Right cardiac atrium (tissue), 5 donors: ENCODE results near the gene SEMA3B. TPM values are rescaled to one million over a fixed set of nuclear protein-coding genes. Genes with fewer than 3 reads are reported as not detected.

Source experiments
- ATAC-seq, 2 donors: fragments of 200-7000 bp; cut with Tn5 transposase; one replicate each; pipeline versions ENCODE4 v1.8.0 to v1.9.1; 2020; ENCODE audit warnings: moderate library complexity in 2 of 2, mild to moderate bottlenecking in 1 of 2
- DNase-seq, 3 donors: peaks; one replicate each; pipeline ENCODE4 v3.0.0-alpha.2; 2020
- H3K27ac ChIP-seq: one replicate; pipeline ENCODE4 v1.5.1; 2013; ENCODE audit warnings: mild to moderate bottlenecking, low read length, control low read depth, moderate library complexity
- H3K27me3 ChIP-seq: one replicate; pipeline ENCODE4 v1.6.1; 2013; ENCODE audit not compliant: control insufficient read depth, insufficient read depth
- H3K4me1 ChIP-seq: one replicate; pipeline ENCODE4 v1.6.1; 2013; ENCODE audit warnings: low read length; ENCODE audit not compliant: control insufficient read depth, insufficient read depth
- H3K4me3 ChIP-seq: one replicate; pipeline ENCODE4 v1.5.1; 2013; ENCODE audit warnings: low read length, control low read depth
- H3K9me3 ChIP-seq: one replicate; pipeline ENCODE4 v1.6.1; 2013; ENCODE audit warnings: low read length; ENCODE audit not compliant: control insufficient read depth
- WGBS: extraction: QIAGEN DNeasy Blood & Tissue Kit; methylation state at CpG from one replicate; pipeline ENCODE4 v1.1.7; 2013; 5-methylcytosine and 5-hydroxymethylcytosine counted together
- intact Hi-C, 4 donors: fragments of 100-400 bp; cut with DNase I; formaldehyde crosslinking; loops; one replicate each; pipeline versions ENCODE4 v1.11.0 to v1.14.0; 2022 to 2023
- polyA plus RNA-seq: library from polyadenylated mRNA; stranded (reverse); fragments of 200-250 nt; gene quantifications from one replicate; pipeline ENCODE4 v1.2.3, GENCODE V29; 2013
- total RNA-seq, 4 donors: library from RNA; stranded (reverse); fragmentation: NEBNext Ultra II Directional; extraction: Animal tissue kit (Norgen Biotek cat#: 25700); gene quantifications; one replicate each; pipeline ENCODE4 v1.2.1, GENCODE V29; 2021
- donor health status: healthy with polysubstance abuse.
- donor health status: DM: no; HTN: yes; CAD: no.
- donor health status: DM: no; HTN: no; CAD: no.
- donor health status: DM: no; HTN: yes; CAD: no; lungs with severe emphysema.
- donor health status: DM: yes; HTN: yes; CAD: no.

SEMA3B gene
- total and polyA plus RNA-seq, 5 donors, result 19.2 to 35.7 (median 33.0) TPM

- no peak overlapping the region for H3K4me3 ChIP-seq
- H3K27ac ChIP-seq, result no peak overlapping the region
- H3K9me3 ChIP-seq, result no peaks in the 10 kb centered on the region
- peak; percentile 81 to 95 (median 94) for DNase-seq
- peak; percentile 58 to 63 for ATAC-seq
- intact Hi-C loops, result loop anchor here (2.0 to 10.0 kb wide), 6 partner anchors 46 to 148 kb away; partner anchors contain the start of gene GNAT1 (in 1 of the 4)
- 6% methylated on average over 61 of the region's 61 CpGs for WGBS
- H3K4me1 ChIP-seq, result peaks cover 2% of the 10 kb centered on the region
- no peaks in the 10 kb centered on the region for H3K27me3 ChIP-seq
Observed at GRCh38 chr3:50272911-50273688, 4.2 kb downstream of the SEMA3B start.

GRCh38 chr3:50273689-50274065 lies 4.7 kb downstream of the SEMA3B start:
- 56% methylated on average over 31 of the region's 31 CpGs for WGBS
- peaks cover 2% of the 10 kb centered on the region for H3K4me1 ChIP-seq
- intact Hi-C loops, result loop anchor here (2.0 to 10.0 kb wide), 6 partner anchors 46 to 149 kb away; partner anchors contain the start of gene GNAT1 (in 1 of the 4)
- peak in 1 of 2 donors; percentile 1 for ATAC-seq
- no peaks in the 10 kb centered on the region for H3K9me3 ChIP-seq
- no peak overlapping the region for H3K4me3 ChIP-seq
- H3K27ac ChIP-seq, result no peak overlapping the region
- no peaks in the 10 kb centered on the region for H3K27me3 ChIP-seq
- DNase-seq, result peak in 1 of 3 donors; percentile 67

- Histone ChIP-seq H3K4me1 (peaks cover 2% of the 10 kb centered on the region), H3K27me3 (no peaks in the 10 kb centered on the region), H3K4me3 (no peak overlapping the region), H3K27ac (no peak overlapping the region), H3K9me3 (no peaks in the 10 kb centered on the region)
- DNase-seq (peak in 2 of 3 donors; percentile 73 to 79), ATAC-seq (peak in 1 of 2 donors; percentile 20)
- intact Hi-C loops, result loop anchor here (2.0 to 10.0 kb wide), 5 partner anchors 47 to 150 kb away; partner anchors contain the start of gene GNAT1 (in 1 of the 4)
- WGBS, result 29% methylated on average over 26 of the region's 26 CpGs
Observed at GRCh38 chr3:50274371-50275104, 5.6 kb downstream of the SEMA3B start.

GRCh38 chr3:50275141-50275995 lies 6.4 kb downstream of the SEMA3B start:
- 35% methylated on average over 65 of the region's 65 CpGs for WGBS
- Histone ChIP-seq H3K4me3 (no peak overlapping the region), H3K9me3 (no peaks in the 10 kb centered on the region), H3K4me1 (peaks cover 2% of the 10 kb centered on the region), H3K27me3 (no peaks in the 10 kb centered on the region), H3K27ac (no peak overlapping the region)
- no peak for ATAC-seq
- DNase-seq, result peak in 2 of 3 donors; percentile 45 to 64
- intact Hi-C loops, result loop anchor here in 3 of 4 donors (2.0 to 10.0 kb wide), 2 partner anchors 49 to 151 kb away; no protein-coding TSS in a partner anchor

- no peaks in the 10 kb centered on the region for H3K9me3 ChIP-seq
- no peaks in the 10 kb centered on the region for H3K27me3 ChIP-seq
- DNase-seq, result peak in 2 of 3 donors; percentile 67 to 69
- no peak overlapping the region for H3K4me3 ChIP-seq
- WGBS, result 48% methylated on average over 79 of the region's 79 CpGs
- intact Hi-C loops, result loop anchor here in 3 of 4 donors (2.0 to 10.0 kb wide), 2 partner anchors 49 to 151 kb away; no protein-coding TSS in a partner anchor
- peaks cover 2% of the 10 kb centered on the region for H3K4me1 ChIP-seq
- ATAC-seq, result no peak
- no peak overlapping the region for H3K27ac ChIP-seq
Observed at GRCh38 chr3:50275996-50276761, 7.2 kb downstream of the SEMA3B start.

GRCh38 chr3:50276762-50277101 lies 7.8 kb downstream of the SEMA3B start:
- H3K4me3 ChIP-seq, result no peak overlapping the region
- DNase-seq, result no peak
- no peaks in the 10 kb centered on the region for H3K9me3 ChIP-seq
- H3K4me1 ChIP-seq, result peaks cover 2% of the 10 kb centered on the region
- no peaks in the 10 kb centered on the region for H3K27me3 ChIP-seq
- 89% methylated on average over 17 of the region's 17 CpGs for WGBS
- no peak overlapping the region for H3K27ac ChIP-seq
- no peak for ATAC-seq
- intact Hi-C loops, result loop anchor here in 2 of 4 donors (10.0 kb wide), 1 partner anchor 152 kb away; no protein-coding TSS in a partner anchor

DNA sequence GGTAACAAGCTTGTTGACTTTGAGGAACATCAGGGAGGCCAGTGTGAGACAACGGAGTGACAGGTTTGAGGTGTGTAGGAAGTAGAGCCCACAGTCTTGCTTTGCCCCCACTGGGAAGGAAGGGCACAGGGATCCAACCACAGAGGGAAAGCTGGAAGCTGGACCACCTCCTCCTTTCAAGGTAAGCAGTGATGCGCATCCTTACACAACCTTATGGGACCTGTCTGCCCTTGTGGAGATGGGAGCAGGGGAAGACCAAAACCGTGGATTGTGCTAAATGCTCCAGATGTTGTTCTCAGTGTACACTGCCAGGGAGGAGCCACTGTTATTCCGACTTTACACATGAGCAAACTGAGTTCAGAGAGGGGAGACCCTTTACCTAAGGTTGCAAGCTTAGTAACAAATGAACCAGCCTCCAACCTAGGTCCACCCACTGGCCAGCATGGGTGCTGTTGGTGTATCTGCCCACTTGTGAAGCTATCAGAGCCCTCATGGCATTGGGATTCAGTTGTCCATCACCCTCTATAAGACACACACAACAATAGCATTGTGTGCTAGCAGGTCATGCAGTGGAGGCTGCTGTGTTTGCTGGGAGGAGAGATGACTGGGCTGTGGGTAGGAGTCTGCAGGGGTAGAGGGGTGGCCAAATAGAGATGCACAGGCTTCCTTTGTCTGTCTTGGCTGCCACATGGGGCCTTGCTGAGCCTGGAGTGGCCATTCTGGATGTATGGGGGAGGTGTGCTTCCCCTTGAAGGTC lies 9.4 kb downstream of the SEMA3B start:
- DNase-seq (no peak), ATAC-seq (peak in 1 of 2 donors; percentile 1)
- Histone ChIP-seq H3K27me3 (no peaks in the 10 kb centered on the region), H3K27ac (peak overlapping the region; percentile 89), H3K4me1 (peaks cover 2% of the 10 kb centered on the region), H3K4me3 (no peak overlapping the region), H3K9me3 (no peaks in the 10 kb centered on the region)
- intact Hi-C loops, result loop anchor here in 2 of 4 donors (10.0 kb wide), 1 partner anchor 154 kb away; no protein-coding TSS in a partner anchor
- WGBS, result 76% methylated on average over 4 of the region's 4 CpGs

- ATAC-seq (peak; percentile 43 to 78), DNase-seq (peak in 2 of 3 donors; percentile 80)
- WGBS, result 37% methylated on average over 2 of the region's 2 CpGs
- Histone ChIP-seq H3K27ac (peak within 1 kb of the TSS; percentile 89), H3K27me3 (no peaks in the 10 kb centered on the region), H3K4me3 (peak within 1 kb of the TSS; percentile 9), H3K9me3 (no peaks in the 10 kb centered on the region), H3K4me1 (peaks cover 2% of the 10 kb centered on the region)
- intact Hi-C loops, result loop anchor here in 2 of 4 donors (10.0 kb wide), 1 partner anchor 154 kb away; no protein-coding TSS in a partner anchor
Observed at GRCh38 chr3:50278880-50279224, 9.9 kb downstream of the SEMA3B start, which contains the start of gene LSMEM2. LSMEM2 (plus strand) TSS chr3:50279087; CDS start chr3:50279114, 27 bp downstream.

GRCh38 chr3:50279255-50280016 lies 10.5 kb downstream of the SEMA3B start:
- peak; percentile 2 for ATAC-seq
- Histone ChIP-seq H3K4me3 (peak overlapping the region; percentile 9), H3K4me1 (peaks cover 2% of the 10 kb centered on the region), H3K9me3 (no peaks in the 10 kb centered on the region), H3K27me3 (no peaks in the 10 kb centered on the region), H3K27ac (peak overlapping the region; percentile 89)
- 81% methylated on average over 8 of the region's 8 CpGs for WGBS
- intact Hi-C loops, result loop anchor here in 2 of 4 donors (10.0 kb wide), 1 partner anchor 155 kb away; no protein-coding TSS in a partner anchor
- DNase-seq, result no peak
